ENCODE data around the gene MORN3. TPM values are rescaled to one million over a fixed set of nuclear protein-coding genes. Genes with fewer than 3 reads are reported as not detected.

The MORN3 gene
- total RNA-seq, 1 experiment from 2014 or later: 0.72 TPM

DNA sequence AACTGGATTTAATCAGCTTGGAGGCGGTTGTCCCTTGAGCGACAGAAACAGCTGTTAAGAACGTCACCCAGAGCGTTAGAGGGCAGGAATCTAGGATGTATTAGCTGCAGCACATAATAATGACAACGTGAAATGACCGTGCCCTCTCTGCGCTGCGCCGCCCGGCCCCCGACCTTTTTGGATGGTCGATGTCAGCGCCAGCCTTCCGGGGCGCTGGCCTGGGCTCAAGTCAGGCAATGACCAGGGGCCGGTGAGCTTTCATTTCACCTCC is 42.7 kb upstream of the MORN3 start:
- intact Hi-C loops (cut with micrococcal nuclease; ENCODE audit: unreplicated experiment): no loop called here
- TF ChIP-seq SIN3A (IDR thresholded peaks at IDR 0.05; ENCODE audit: borderline replicate concordance, insufficient read depth, low read depth, low read length) (no peak), POLR2AphosphoS5 (IDR thresholded peaks at IDR 0.05; ENCODE audit: low read depth, low read length) (no peak)
- TF ChIP-seq, protein P1, sequence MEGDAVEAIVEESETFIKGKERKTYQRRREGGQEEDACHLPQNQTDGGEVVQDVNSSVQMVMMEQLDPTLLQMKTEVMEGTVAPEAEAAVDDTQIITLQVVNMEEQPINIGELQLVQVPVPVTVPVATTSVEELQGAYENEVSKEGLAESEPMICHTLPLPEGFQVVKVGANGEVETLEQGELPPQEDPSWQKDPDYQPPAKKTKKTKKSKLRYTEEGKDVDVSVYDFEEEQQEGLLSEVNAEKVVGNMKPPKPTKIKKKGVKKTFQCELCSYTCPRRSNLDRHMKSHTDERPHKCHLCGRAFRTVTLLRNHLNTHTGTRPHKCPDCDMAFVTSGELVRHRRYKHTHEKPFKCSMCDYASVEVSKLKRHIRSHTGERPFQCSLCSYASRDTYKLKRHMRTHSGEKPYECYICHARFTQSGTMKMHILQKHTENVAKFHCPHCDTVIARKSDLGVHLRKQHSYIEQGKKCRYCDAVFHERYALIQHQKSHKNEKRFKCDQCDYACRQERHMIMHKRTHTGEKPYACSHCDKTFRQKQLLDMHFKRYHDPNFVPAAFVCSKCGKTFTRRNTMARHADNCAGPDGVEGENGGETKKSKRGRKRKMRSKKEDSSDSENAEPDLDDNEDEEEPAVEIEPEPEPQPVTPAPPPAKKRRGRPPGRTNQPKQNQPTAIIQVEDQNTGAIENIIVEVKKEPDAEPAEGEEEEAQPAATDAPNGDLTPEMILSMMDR (IDR thresholded peaks at IDR 0.05): no peak
- TF ChIP-seq, protein P2, sequence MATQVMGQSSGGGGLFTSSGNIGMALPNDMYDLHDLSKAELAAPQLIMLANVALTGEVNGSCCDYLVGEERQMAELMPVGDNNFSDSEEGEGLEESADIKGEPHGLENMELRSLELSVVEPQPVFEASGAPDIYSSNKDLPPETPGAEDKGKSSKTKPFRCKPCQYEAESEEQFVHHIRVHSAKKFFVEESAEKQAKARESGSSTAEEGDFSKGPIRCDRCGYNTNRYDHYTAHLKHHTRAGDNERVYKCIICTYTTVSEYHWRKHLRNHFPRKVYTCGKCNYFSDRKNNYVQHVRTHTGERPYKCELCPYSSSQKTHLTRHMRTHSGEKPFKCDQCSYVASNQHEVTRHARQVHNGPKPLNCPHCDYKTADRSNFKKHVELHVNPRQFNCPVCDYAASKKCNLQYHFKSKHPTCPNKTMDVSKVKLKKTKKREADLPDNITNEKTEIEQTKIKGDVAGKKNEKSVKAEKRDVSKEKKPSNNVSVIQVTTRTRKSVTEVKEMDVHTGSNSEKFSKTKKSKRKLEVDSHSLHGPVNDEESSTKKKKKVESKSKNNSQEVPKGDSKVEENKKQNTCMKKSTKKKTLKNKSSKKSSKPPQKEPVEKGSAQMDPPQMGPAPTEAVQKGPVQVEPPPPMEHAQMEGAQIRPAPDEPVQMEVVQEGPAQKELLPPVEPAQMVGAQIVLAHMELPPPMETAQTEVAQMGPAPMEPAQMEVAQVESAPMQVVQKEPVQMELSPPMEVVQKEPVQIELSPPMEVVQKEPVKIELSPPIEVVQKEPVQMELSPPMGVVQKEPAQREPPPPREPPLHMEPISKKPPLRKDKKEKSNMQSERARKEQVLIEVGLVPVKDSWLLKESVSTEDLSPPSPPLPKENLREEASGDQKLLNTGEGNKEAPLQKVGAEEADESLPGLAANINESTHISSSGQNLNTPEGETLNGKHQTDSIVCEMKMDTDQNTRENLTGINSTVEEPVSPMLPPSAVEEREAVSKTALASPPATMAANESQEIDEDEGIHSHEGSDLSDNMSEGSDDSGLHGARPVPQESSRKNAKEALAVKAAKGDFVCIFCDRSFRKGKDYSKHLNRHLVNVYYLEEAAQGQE (IDR thresholded peaks at IDR 0.05; ENCODE audit: insufficient read depth in 1 of 2, low read depth in 2 of 2, low read length in 1 of 2): no peak
- Histone ChIP-seq H3K27me3 (ENCODE audit: control insufficient read depth, insufficient read depth, low read length) (no peaks in the 10 kb centered on the region), H3K4me3 (ENCODE audit: low read depth in 2 of 2, low read length in 2 of 2) (peak overlapping the region; percentile 75 to 88), H3K36me3 (ENCODE audit: control insufficient read depth, insufficient read depth, low read length) (0 out of 2 replicates have a peak, but pooled peaks cover 3% of the 10 kb centered on the region), H3K4me1 (ENCODE audit: control insufficient read depth, insufficient read depth, low read length) (peaks cover 15% of the 10 kb centered on the region), H3K27ac (ENCODE audit: low read length) (peak overlapping the region; percentile 88), H3K9me3 (ENCODE audit: control insufficient read depth, insufficient read depth, low read depth, low read length) (no peaks in the 10 kb centered on the region)
- CTCF ChIA-PET: interaction anchor here (0.6 kb wide), 1 partner anchor 60 kb away, joined by 5 read pairs; no protein-coding TSS in a partner anchor
- in situ Hi-C loops (cut with HindIII; ENCODE audit: low pct_unique_long_range_greater_than_20kb, low sequenced_read_pairs): no loop called here
- no TSS peak for BruUV-seq (replicated peaks)
- DNase-seq (ENCODE audit: low read depth, low spot score): no peak
- peak; percentile 57 for ATAC-seq
- POLR2A ChIA-PET: interaction anchor here (0.9 kb wide), 1 partner anchor 26 kb away, joined by 3 read pairs; no protein-coding TSS in a partner anchor

DNA sequence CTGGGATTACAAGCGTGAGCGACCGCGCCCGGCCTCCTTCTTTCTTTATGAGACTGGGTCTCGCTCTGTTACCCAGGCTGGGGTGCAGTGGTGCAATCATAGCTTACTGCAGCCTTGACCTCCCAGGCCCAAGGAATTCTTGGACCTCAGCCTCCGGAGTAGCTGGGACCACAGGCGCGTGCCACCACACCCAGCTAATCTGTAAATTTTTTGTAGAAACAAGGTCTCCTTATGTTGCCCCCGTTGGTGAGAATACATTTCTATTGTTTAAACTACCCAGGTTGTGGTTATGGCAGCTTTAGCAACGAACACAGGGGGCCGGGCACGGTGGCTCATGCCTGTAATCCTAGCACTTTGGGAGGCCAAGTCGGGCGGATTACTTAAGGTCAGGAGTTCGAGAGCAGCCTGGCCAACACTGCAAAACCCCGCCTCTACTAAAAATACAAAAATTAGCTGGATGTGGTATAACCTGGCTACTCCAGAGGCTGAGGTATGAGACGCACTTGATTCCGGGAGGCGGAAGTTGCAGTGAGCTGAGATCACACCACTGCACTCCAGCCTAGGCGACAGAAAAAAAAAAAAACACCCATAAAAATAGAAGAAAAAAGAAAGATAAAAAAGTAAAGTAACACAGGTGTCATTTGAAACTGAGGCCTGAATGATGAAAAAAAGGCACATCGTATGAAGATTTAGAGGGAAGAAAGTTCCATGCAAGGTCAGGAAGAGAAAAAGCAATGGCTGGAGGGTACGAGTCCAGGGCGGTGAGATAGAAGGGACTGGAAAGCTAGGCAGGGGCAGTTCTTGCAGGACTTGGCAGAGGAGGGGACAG is 42.1 kb upstream of the MORN3 start:
- H3K27me3 ChIP-seq (ENCODE audit: control insufficient read depth, insufficient read depth, low read length): no peaks in the 10 kb centered on the region
- ATAC-seq: no peak
- ChIA-PET POLR2A (no interaction called here), CTCF (interaction anchor here (0.6 kb wide), 1 partner anchor 60 kb away, joined by 5 read pairs; no protein-coding TSS in a partner anchor)
- in situ Hi-C loops (cut with HindIII; ENCODE audit: low pct_unique_long_range_greater_than_20kb, low sequenced_read_pairs) (no loop called here), intact Hi-C loops (cut with micrococcal nuclease; ENCODE audit: unreplicated experiment) (no loop called here)
- TF ChIP-seq, protein P1 (IDR thresholded peaks at IDR 0.05): no peak
- TF ChIP-seq SIN3A (IDR thresholded peaks at IDR 0.05; ENCODE audit: borderline replicate concordance, insufficient read depth, low read depth, low read length) (no peak), POLR2AphosphoS5 (IDR thresholded peaks at IDR 0.05; ENCODE audit: low read depth, low read length) (no peak), TCF7L2 (IDR thresholded peaks at IDR 0.05; ENCODE audit: low read depth, low read length) (no peak)
- TF ChIP-seq, protein P2 (IDR thresholded peaks at IDR 0.05; ENCODE audit: insufficient read depth in 1 of 2, low read depth in 2 of 2, low read length in 1 of 2): no peak
- H3K27ac ChIP-seq (ENCODE audit: low read length): peak overlapping the region; percentile 88
- DNase-seq (ENCODE audit: low read depth, low spot score): no peak
- H3K36me3 ChIP-seq (ENCODE audit: control insufficient read depth, insufficient read depth, low read length): 0 out of 2 replicates have a peak, but pooled peaks cover 3% of the 10 kb centered on the region
- H3K9me3 ChIP-seq (ENCODE audit: control insufficient read depth, insufficient read depth, low read depth, low read length): no peaks in the 10 kb centered on the region
- peaks cover 11% of the 10 kb centered on the region; the same call in 1 of the 2 replicates for H3K4me1 ChIP-seq (ENCODE audit: control insufficient read depth, insufficient read depth, low read length)
- H3K4me3 ChIP-seq (ENCODE audit: low read depth in 2 of 2, low read length in 2 of 2): peak overlapping the region; percentile 75 to 88
- no TSS peak for BruUV-seq (replicated peaks)

All from Panc1 (cell line).